Stimulated activated CD4-positive, alpha-beta T cell treated with anti-CD3 and anti-CD28 coated beads, Interleukin-2, amount 100 ng/mL, for 48 hours (primary cell): ENCODE measurements around the gene KPNA1.
"Not testable (repeated sequence)": the region's sequence is repeated elsewhere in the genome, so short reads cannot be mapped to it uniquely, and the experiment has no call there.

Experiments used
- DNase-seq, 2 donors: peaks; one replicate each; pipeline ENCODE4 v3.0.0-alpha.2; 2020

The KPNA1 gene

GRCh38 chr3:122469659-122470058 is 45.1 kb downstream of the KPNA1 start:
- DNase-seq: no peak

- no peak for DNase-seq
Observed at GRCh38 chr3:122468896-122469533, 45.7 kb downstream of the KPNA1 start.

GRCh38 chr3:122466701-122467240 is 48.0 kb downstream of the KPNA1 start:
- DNase-seq: no peak

- DNase-seq: no peak
Observed at GRCh38 chr3:122464659-122465058, 50.1 kb downstream of the KPNA1 start.

GRCh38 chr3:122462406-122462805 is 52.3 kb downstream of the KPNA1 start:
- no peak for DNase-seq

GRCh38 chr3:122461806-122462205 is 52.9 kb downstream of the KPNA1 start:
- no peak for DNase-seq

- no peak for DNase-seq
Observed at GRCh38 chr3:122458992-122459391, 55.7 kb downstream of the KPNA1 start.

GRCh38 chr3:122457706-122458105 is 57.0 kb downstream of the KPNA1 start:
- no peak for DNase-seq

- DNase-seq: no peak
Observed at GRCh38 chr3:122456074-122456473, 58.7 kb downstream of the KPNA1 start.

GRCh38 chr3:122451371-122451770 is 63.4 kb downstream of the KPNA1 start:
- DNase-seq: no peak

GRCh38 chr3:122448218-122448617 is 66.5 kb downstream of the KPNA1 start:
- DNase-seq: not testable (repeated sequence)

- DNase-seq: not testable (repeated sequence)
Observed at GRCh38 chr3:122444491-122444887, 70.2 kb downstream of the KPNA1 start.

- DNase-seq: not testable (repeated sequence)
Observed at GRCh38 chr3:122443762-122444490, 70.8 kb downstream of the KPNA1 start.

GRCh38 chr3:122443090-122443489 is 71.6 kb downstream of the KPNA1 start:
- no peak for DNase-seq

- DNase-seq: no peak
Observed at GRCh38 chr3:122435950-122436349, 78.8 kb downstream of the KPNA1 start.

- DNase-seq: no peak
Observed at GRCh38 chr3:122430371-122430770, 84.4 kb downstream of the KPNA1 start.

GRCh38 chr3:122427857-122428471 is 86.8 kb downstream of the KPNA1 start:
- DNase-seq: no peak

GRCh38 chr3:122421836-122422235 is 92.9 kb downstream of the KPNA1 start:
- no peak for DNase-seq

GRCh38 chr3:122421101-122421500 is 93.6 kb downstream of the KPNA1 start:
- no peak for DNase-seq

GRCh38 chr3:122416966-122417365 is 97.8 kb downstream of the KPNA1 start:
- no peak for DNase-seq

- peak; percentile 98 for DNase-seq
Observed at GRCh38 chr3:122415762-122416654, 98.7 kb downstream of the KPNA1 start, which contains the start of gene WDR5B. TSS of gene WDR5B (minus strand) at chr3:122416062. CDS start at chr3:122415528, 534 bp downstream.

GRCh38 chr3:122415104-122415744 is 99.5 kb downstream of the KPNA1 start:
- DNase-seq: peak; percentile 30 to 31
